Heart left ventricle (tissue), 16 donors: ENCODE data around the gene PPP2R2D. TPM values are rescaled to one million over a fixed set of nuclear protein-coding genes. Genes with fewer than 3 reads are reported as not detected.
A peak's percentile ranks its signal among the peaks of the same experiment; 100 is the strongest.

Experiments used
- ATAC-seq, 4 donors: fragments of 200-7000 bp; cut with Tn5 transposase; one replicate each; pipeline ENCODE4 v1.9.1; 2020 to 2022; ENCODE audit warnings: moderate library complexity in 4 of 4, mild to moderate bottlenecking in 3 of 4, moderate number of reproducible peaks in 1 of 4
- DNase-seq, 5 donors: peaks; one replicate each; pipeline ENCODE4 v3.0.0-alpha.2; 2020
- H3K27ac ChIP-seq, 12 donors: fragments of 200-600 bp; sonication (generic) in 4 of 12; one replicate each; pipeline versions ENCODE4 v1.5.0 to v1.8.0; 2016 to 2022; ENCODE audit warnings: mild to moderate bottlenecking in 2 of 12
- H3K27me3 ChIP-seq, 9 donors: fragments of 200-600 bp; sonication (generic) in 2 of 9; one replicate each; pipeline versions ENCODE4 v1.5.1 to v1.8.0; 2016 to 2022; ENCODE audit warnings: mild to moderate bottlenecking in 3 of 9
- H3K36me3 ChIP-seq, 9 donors: fragments of 200-600 bp; sonication (generic) in 2 of 9; one replicate each; pipeline versions ENCODE4 v1.5.0 to v1.8.0; 2018 to 2022; ENCODE audit warnings: mild to moderate bottlenecking in 2 of 9
- H3K4me1 ChIP-seq, 12 donors: fragments of 200-600 bp; sonication (generic) in 4 of 12; one replicate each; pipeline versions ENCODE4 v1.5.0 to v1.8.0; 2016 to 2022; ENCODE audit warnings: mild to moderate bottlenecking in 3 of 12
- H3K4me3 ChIP-seq, 12 donors: fragments of 200-600 bp; sonication (generic) in 4 of 12; one replicate each; pipeline versions ENCODE4 v1.5.0 to v1.8.0; 2017 to 2022; ENCODE audit warnings: mild to moderate bottlenecking in 9 of 12, moderate library complexity in 4 of 12
- H3K9me3 ChIP-seq, 12 donors: fragments of 200-600 bp; sonication (generic) in 4 of 12; one replicate each; pipeline versions ENCODE4 v1.5.0 to v1.8.0; 2016 to 2022; ENCODE audit warnings: mild to moderate bottlenecking in 1 of 12
- CTCF ChIP-seq, 12 donors: fragments of 200-600 bp; sonication (generic) in 4 of 12; IDR thresholded peaks; one replicate each; pipeline versions ENCODE4 v1.5.0 to v1.8.0; 2018 to 2022; ENCODE audit warnings: antibody characterized with exemption in 12 of 12, mild to moderate bottlenecking in 5 of 12
- POLR2A ChIP-seq, 2 donors: fragments of 450-650 bp; IDR thresholded peaks; one replicate each; pipeline ENCODE4 v1.6.1; 2017; ENCODE audit warnings: antibody characterized with exemption in 2 of 2, mild to moderate bottlenecking in 2 of 2, moderate library complexity in 2 of 2
- WGBS, 4 donors: extraction: QIAGEN DNeasy Blood & Tissue Kit in 2 of 4; methylation state at CpG; one replicate each; pipeline versions ENCODE4 v1.1.5 to v1.1.7; 2013 to 2018; 5-methylcytosine and 5-hydroxymethylcytosine counted together
- intact Hi-C, 10 donors: fragments of 100-400 bp; cut with DNase I; formaldehyde crosslinking; loops; one replicate each; pipeline versions ENCODE4 v1.11.1 to v1.14.2; 2022
- polyA plus RNA-seq, 2 donors: library from polyadenylated mRNA; stranded (reverse); fragments of 200-250 nt; gene quantifications; one replicate each; pipeline ENCODE4 v1.2.3, GENCODE V29; 2013
- total RNA-seq, 9 donors: library from RNA; depleted of rRNA in 2 of 9; stranded (reverse); fragments of >200 nt in 2 of 9; fragmentation: NEBNext Ultra II Directional in 3 of 9; extraction: Animal tissue kit (Norgen Biotek cat#: 25700) in 3 of 9; gene quantifications; one replicate each; pipeline versions ENCODE4 v1.1.0 to v1.2.4, GENCODE V29; 2016 to 2023
- donor health status: ischemic (EF 13 %, LVEDD 7.1; RV severe dilation, severe dysfunction).
- donor health status: healthy with polysubstance abuse.
- donor health status: DM: no; HTN: yes; CAD: no.
- donor health status: DM: no; HTN: no; CAD: no.
- donor health status: ischemic (EF 25% LVEDD 6.9; RV normal size, moderate dysfunction).
- donor health status: ischemic (EF 25% LVEDD 5.7; RV mildly dilated, moderate dysfunction).
- donor health status: healthy.
- donor health status: DM: yes; HTN: yes; CAD: no.
- donor health status: ischemic (EF 35%, LVEDD 5.7; RV mildly dilated, moderate dysfunction).
- donor health status: nonischemic (EF 11% LVEDD 7.7; RV severe dilation, severe dysfunction).
- donor health status: DM: yes; HTN: yes; CAD: no.
- donor health status: PGD.
- donor health status: ischemic (EF 29% LVEDD 5.4; RV normal size, mild dysfunction).
- donor health status: nonischemic (EF 23%, LVEDD 6.1; RV moderate dilation, normal function).

The PPP2R2D gene
- total and polyA plus RNA-seq, 11 donors = 29.4 to 43.4 (median 36.4) TPM

- intact Hi-C loops = no loop called here
- no peaks in the 10 kb centered on the region for H3K36me3 ChIP-seq
- no peaks in the 10 kb centered on the region for H3K27me3 ChIP-seq
- peak overlapping the region; percentile 20 to 90 (median 69) for H3K27ac ChIP-seq
- H3K4me1 ChIP-seq = peaks cover 0 to 43% (median 22%) of the 10 kb centered on the region in 12 donors
- WGBS, 4 donors = 65 to 68% (median 68%) methylated on average over 15 of the region's 15 CpGs
- ATAC-seq = no peak
- H3K9me3 ChIP-seq = no peaks in the 10 kb centered on the region
- TF ChIP-seq CTCF (IDR thresholded peaks at IDR 0.05) (no peak), POLR2A (IDR thresholded peaks at IDR 0.05) (no peak)
- no peak for DNase-seq
- H3K4me3 ChIP-seq = peak overlapping the region in 1 of 12 donors; percentile 3
Observed at GRCh38 chr10:131998050-131998844, 97.4 kb downstream of the PPP2R2D start.

GRCh38 chr10:131998845-131999681 lies 98.3 kb downstream of the PPP2R2D start:
- intact Hi-C loops = no loop called here
- H3K4me3 ChIP-seq = no peak overlapping the region
- no peaks in the 10 kb centered on the region for H3K36me3 ChIP-seq
- 89 to 94% (median 92%) methylated on average over 11 to 18 of the region's 18 CpGs for WGBS, 4 donors
- DNase-seq (no peak), ATAC-seq (no peak)
- H3K9me3 ChIP-seq = no peaks in the 10 kb centered on the region
- peak overlapping the region in 3 of 12 donors; percentile 62 to 90 (median 70) for H3K27ac ChIP-seq
- H3K4me1 ChIP-seq = peaks cover 0 to 41% (median 21%) of the 10 kb centered on the region in 12 donors
- no peaks in the 10 kb centered on the region for H3K27me3 ChIP-seq
- no peak for TF ChIP-seq CTCF (IDR thresholded peaks at IDR 0.05)
- no peak for TF ChIP-seq POLR2A (IDR thresholded peaks at IDR 0.05)

- DNase-seq = no peak
- intact Hi-C loops = no loop called here
- Histone ChIP-seq H3K36me3 (no peaks in the 10 kb centered on the region), H3K9me3 (peaks cover 0 to 4% (median 0%) of the 10 kb centered on the region in 12 donors), H3K27ac (no peak overlapping the region), H3K27me3 (no peaks in the 10 kb centered on the region), H3K4me3 (peak overlapping the region in 4 of 12 donors; percentile 3 to 8 (median 6)), H3K4me1 (peaks cover 0 to 26% (median 19%) of the 10 kb centered on the region in 12 donors)
- 39 to 53% (median 48%) methylated on average over 15 of the region's 15 CpGs for WGBS, 4 donors
- peak in 2 of 4 donors; percentile 23 to 25 for ATAC-seq
- no peak for TF ChIP-seq POLR2A (IDR thresholded peaks at IDR 0.05)
- peak in 6 of 12 donors; percentile 11 to 39 (median 16) for TF ChIP-seq CTCF (IDR thresholded peaks at IDR 0.05)
Observed at GRCh38 chr10:132001238-132001972, 100.6 kb downstream of the PPP2R2D start.
